HG02943 (cell line): ENCODE measurements around the gene CPB2.

Experiments
- ATAC-seq: cut with Tn5 transposase; IDR thresholded peaks from one replicate; pipeline ENCODE4 v1.9.1; 2021; ENCODE audit warnings: mild to moderate bottlenecking, low read depth, moderate library complexity; ENCODE audit not compliant: unreplicated experiment

CPB2 gene

GRCh38 chr13:46101002-46101401, 3.8 kb downstream of the CPB2 start:
- no peak for ATAC-seq

GRCh38 chr13:46100191-46100815, 4.5 kb downstream of the CPB2 start:
- no peak for ATAC-seq

- no peak for ATAC-seq
These were observed 7.2 kb downstream of the CPB2 start for GRCh38 chr13:46097663-46098062.

DNA sequence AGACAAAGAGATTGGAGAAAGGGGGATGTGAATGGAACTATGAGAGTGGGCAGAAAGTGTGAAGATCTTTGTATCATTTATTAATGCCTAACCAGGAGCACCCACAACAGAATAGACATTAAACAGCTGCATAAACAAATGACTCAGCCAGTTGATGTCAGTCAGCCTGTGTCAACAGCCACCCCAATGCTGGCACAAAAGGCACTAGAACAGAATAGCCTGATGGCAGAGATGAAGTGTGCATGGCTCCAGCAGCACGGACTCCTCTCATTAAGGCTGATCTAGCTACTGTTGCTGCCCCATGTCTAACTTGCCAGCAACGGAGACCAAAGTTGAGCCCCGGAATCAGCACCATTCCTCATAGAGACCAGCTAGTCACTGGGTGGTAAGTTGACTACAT, 7.8 kb downstream of the CPB2 start:
- no peak for ATAC-seq

DNA sequence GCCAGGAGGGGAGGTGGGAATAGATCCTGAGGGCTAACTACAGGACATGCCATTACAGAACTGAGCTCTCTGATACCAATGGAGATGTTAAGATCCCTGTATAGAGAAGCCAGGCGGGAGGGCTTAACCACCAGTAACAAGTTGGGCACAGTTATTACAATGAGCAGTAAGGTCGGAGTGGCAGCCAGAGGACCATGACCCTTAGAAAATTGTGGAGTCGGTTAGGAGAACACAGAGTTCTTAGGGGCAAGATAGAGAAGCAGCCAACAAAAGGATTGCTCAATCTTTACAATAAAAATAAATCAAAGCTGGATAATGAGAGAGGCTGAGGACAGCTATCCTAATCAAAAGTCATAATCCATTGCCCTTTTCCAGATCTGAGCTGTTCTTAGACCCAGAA, 10.4 kb downstream of the CPB2 start:
- no peak for ATAC-seq

GRCh38 chr13:46088821-46089562, 15.8 kb downstream of the CPB2 start:
- ATAC-seq, result no peak

DNA sequence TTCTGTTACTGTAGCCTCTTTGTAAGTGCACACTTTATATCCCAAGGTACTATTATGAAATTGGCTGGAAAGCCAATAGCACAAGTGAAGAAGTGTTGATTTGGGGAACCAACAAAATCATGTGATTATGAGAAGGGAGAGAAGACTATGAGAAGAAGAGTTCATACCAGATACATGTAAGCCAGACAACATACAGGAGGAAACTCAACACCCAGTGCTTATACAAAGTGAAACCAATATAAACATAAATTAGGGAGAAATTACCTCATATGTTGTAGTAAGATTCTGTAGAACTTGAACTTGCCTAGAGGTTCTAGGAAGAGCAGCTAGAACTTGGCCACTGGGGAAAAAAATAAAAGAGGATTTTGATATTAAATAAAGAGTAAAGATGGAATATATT, 17.4 kb downstream of the CPB2 start:
- no peak for ATAC-seq

- no peak for ATAC-seq
These were observed 17.8 kb downstream of the CPB2 start for GRCh38 chr13:46086985-46087384.

DNA sequence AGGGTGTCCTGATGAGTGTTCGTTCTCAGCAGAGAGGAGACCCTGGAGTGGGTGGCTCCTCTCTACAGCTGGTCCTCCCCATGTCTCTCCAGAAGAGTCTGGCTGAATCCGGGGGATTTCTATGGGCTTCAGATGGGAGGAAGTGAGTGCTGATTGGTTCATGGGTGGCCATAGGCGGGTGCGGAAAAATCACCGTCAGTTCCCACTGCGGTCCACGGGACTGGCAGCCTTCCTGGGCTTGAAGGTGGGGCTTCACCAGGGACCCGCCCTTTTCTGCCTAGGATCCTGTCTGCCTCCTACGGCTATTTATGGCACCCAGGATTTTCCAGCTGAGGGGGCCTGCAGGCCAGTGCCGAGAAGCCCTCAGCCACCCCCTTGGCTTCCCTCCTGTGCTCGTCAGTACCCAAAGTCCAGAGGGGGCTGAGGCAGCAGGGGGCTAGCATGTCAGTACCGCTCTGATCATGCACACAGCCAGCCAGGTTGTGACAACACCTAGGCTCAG, 18.4 kb downstream of the CPB2 start:
- no peak for ATAC-seq

DNA sequence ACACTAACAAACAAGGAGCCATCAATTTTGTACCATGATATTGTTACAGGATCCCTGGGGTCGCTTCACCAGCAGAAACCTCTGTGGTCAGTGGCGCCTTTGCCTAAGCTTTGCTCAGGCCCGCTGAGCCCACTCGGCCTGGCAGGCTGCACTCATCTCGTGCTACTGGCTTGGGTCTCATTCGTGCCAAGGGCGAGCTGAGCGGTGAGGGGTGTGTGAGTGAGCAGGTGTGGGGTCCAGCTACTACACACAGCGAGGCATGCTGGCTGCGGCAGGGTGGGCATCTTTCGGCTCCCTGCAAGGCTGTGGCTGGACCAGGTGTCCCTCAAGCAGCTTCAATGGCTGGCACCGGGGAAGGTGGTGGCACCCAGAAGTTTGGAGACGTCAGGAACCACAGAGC, 19.1 kb downstream of the CPB2 start:
- ATAC-seq, result no peak

DNA sequence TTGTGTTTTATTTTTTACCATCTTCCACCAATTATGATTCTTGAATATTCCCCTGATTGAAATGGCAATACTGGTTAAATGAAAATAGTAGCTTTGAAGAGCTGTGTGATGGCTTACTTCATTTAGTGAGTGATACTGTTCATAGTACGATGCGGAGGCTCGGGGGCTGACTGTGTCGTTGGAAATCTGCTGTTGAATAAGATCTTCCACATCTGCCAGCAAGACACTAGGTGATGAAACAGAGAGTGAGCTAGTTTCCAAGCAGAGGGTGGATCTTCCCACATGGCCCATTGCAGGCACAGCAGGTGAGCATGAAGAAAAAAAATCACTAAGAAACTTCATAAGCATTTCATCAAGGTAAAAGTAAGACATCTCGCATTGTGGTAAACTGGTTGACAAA, 22.5 kb downstream of the CPB2 start:
- no peak for ATAC-seq

GRCh38 chr13:46079770-46080169, 25.1 kb downstream of the CPB2 start:
- ATAC-seq, result no peak

- ATAC-seq, result no peak
These were observed 27.6 kb downstream of the CPB2 start for GRCh38 chr13:46077265-46077664.

- ATAC-seq, result no peak
These were observed 28.0 kb downstream of the CPB2 start for GRCh38 chr13:46076827-46077226.

GRCh38 chr13:46075811-46076210, 29.0 kb downstream of the CPB2 start:
- ATAC-seq, result no peak

DNA sequence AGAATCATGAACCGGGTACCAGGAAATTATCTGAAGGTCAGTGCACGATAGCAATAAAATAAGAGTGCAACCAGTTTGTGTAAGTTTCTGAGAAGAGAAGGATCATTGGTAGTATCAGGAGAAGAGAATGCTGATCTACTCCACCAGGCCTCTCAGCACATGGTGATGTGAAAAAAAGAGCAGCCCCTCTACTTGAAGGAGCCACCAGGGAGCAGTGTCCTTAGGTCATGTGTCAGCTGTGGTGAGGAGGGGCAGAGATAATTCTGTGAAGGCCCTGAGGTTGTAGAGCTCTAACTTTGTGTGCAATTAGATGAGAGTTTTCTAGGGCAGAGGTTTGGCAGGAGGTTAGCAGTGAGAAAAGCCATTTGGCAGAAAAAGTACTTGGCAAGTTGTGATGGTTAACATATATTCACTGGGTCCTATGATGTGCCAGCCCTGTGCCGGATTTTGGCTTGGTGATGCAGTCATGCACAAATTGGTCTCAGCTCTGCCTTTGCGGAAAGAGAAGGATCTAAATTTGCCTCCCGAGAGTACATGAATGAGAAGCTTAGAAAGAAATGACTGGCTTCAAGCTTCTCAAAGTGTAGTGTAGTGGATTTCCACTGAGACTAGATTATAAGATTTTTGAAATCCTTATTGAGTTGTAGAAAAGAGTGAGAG, 33.1 kb downstream of the CPB2 start:
- no peak for ATAC-seq

GRCh38 chr13:46063292-46063691, 41.5 kb downstream of the CPB2 start:
- no peak for ATAC-seq

GRCh38 chr13:46062185-46062584, 42.6 kb downstream of the CPB2 start:
- ATAC-seq, result no peak

GRCh38 chr13:46059405-46059804, 45.4 kb downstream of the CPB2 start:
- ATAC-seq, result no peak

DNA sequence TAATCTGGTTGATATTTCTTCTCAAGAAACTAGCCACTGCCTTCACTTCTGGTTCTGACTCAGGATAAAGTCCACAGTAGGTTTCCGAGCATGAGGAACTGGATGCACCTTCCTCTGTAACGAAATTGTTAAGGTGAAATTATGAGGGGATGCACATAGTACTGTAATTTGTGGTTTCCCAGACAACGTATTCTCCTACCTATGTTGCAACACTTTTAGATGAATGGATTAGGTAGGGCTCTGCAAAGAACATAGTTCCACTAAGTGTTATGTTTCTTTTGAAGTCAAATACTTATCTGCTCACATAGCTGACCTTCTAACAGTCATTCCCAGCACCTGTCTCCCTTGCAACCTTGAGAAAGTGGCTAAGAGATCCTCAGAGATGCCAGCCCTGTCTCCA, 46.6 kb downstream of the CPB2 start:
- no peak for ATAC-seq

DNA sequence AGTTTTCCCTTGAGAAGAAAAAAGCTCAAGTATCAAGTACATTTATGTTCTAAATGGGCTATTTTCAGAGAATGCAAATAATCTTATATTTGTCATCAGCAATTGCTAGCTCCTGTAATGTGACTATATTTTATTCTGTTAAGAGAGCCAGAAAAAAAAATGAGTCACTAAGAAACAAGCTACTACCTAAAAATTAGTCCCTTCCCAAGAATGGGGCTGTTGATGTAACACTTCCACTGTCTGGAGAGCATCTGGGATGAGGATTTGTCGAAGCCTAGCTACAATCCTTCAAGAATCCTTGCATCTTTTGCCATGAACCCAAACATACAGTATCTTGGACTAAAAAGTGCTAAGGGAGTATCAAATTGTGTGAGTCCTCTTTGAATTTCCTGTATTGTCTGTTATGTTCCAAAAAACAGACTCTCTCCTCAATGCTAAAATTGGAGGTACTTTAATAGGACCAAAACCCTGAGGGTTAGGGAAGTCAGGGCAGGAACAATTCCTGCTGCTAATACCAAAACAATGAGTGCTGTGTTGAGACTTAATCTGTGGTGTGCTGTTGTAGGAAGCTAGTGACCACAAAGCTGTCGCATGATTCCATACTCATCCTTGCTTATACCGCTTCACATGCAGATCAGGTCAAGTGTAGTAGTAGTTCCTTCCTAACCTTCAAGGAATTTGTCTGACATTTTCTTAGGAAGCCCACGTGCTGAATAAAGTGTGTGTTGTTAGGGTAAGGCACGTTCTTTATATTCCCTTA, 47.4 kb downstream of the CPB2 start:
- ATAC-seq, result no peak
